Iris pigment epithelial cell (primary cell): ENCODE data around the gene ZNF316.

Source experiments
- DNase-seq: peaks from one replicate; pipeline ENCODE4 v3.0.0-alpha.2; 2011; ENCODE audit warnings: low read depth

The ZNF316 gene

GRCh38 chr7:6691103-6691502 is 54.0 kb downstream of the ZNF316 start:
- DNase-seq: no peak

GRCh38 chr7:6691609-6692106 is 54.5 kb downstream of the ZNF316 start:
- DNase-seq: peak; percentile 46

GRCh38 chr7:6700793-6701192 is 63.7 kb downstream of the ZNF316 start:
- DNase-seq: no peak

GRCh38 chr7:6701860-6702259 is 64.7 kb downstream of the ZNF316 start:
- no peak for DNase-seq
